ENCODE measurements around the gene SHOX.
"Not testable (repeated sequence)": the region's sequence is repeated elsewhere in the genome, so short reads cannot be mapped to it uniquely, and the experiment has no call there.

Gene SHOX

GRCh38 chrX:650811-651210 lies 20.2 kb downstream of the SHOX start:
- DNase-seq (ENCODE audit: low read depth, low spot score): no peak

GRCh38 chrX:651922-652321 lies 21.3 kb downstream of the SHOX start:
- not testable (repeated sequence) for DNase-seq (ENCODE audit: low read depth, low spot score); H3K4me3 ChIP-seq (ENCODE audit: low read length)

More at GRCh38 chrX:650811-651210, 20.2 kb downstream of the SHOX start:
- H3K4me3 ChIP-seq (ENCODE audit: low read length): no peak overlapping the region

DNA sequence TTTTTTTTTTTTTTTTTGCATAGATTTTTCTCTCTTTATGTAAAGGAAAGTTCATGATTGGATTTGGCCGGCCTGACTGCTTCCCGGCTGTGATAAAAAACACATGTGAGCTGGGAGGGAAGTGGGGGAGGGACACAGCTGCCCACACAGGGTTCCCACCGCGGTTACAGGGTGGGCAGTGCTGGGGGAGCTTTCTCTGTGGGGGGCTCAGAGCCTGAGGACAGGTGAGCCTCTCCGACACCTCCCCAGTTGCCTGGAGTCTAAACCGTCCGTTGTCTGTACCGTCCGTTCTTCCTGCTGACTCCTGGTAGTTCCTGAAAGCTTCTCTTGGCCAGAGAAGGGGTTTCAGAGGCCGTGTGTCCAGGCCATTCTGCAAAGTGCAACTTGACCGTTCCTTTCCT lies 21.8 kb downstream of the SHOX start:
- no peak for DNase-seq (ENCODE audit: low read depth, low spot score)
- no peak overlapping the region for H3K4me3 ChIP-seq (ENCODE audit: low read length)

DNA sequence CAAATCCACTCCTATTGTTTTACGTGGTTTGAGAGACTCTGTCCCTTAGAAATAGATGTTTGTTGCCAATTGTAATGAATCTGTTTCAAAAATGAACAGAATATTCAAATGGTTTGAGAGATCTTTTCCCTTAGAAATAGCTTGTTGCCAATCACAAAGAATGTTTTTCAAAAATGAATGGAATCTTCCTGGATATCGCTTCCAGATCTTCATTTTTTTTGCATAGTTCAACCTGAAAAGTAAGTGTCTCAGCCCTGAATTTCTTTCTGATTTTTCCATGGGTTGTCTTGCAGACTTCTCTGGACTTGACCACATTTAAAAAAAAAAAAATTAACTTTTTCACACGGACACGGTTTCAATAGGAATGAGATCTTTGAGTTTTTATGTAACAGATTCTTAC lies 22.7 kb downstream of the SHOX start:
- no peak overlapping the region for H3K4me3 ChIP-seq (ENCODE audit: low read length)
- no peak for DNase-seq (ENCODE audit: low read depth, low spot score)

DNA sequence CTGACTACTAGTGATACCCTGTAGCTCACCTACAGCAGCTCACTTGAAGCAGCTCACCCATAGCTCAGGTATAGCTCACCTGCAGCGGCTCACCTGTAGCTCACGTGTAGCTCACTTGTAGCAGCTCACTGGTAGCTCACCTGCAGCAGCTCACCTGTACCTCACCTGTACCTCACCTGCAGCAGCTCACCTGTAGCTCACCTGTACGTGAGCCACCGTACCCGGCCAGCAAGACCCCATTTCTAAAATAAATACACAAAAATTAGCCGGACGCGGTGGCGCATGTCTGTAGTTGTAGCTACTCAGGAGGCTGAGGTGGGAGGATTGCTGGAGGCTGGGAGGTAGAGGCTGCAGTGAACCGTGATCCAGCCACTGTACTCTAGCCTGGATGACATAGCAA lies 30.6 kb downstream of the SHOX start:
- H3K4me3 ChIP-seq (ENCODE audit: low read length): no peak overlapping the region
- no peak for DNase-seq (ENCODE audit: low read depth, low spot score)

DNA sequence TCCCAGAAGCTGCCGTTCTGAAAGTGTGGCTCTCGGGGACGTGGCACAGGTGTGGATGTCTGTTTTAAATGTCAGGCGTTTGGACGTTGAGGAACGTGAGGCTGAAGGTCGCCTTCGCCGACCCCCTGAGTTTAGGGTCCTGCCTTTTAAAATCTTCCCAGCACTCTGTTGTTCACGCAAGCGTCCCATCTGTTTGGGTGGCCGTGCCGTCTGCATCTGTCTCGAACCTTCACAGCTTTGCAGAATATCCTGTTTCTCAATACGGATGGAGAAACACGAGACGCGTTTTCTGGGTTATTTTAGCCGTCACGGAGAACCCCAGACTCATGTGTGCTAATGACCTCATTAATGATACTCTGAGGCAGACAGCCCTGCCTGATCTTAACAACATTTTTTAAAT lies 31.5 kb downstream of the SHOX start:
- H3K4me3 ChIP-seq (ENCODE audit: low read length): no peak overlapping the region
- DNase-seq (ENCODE audit: low read depth, low spot score): no peak

- H3K4me3 ChIP-seq (ENCODE audit: low read length): no peak overlapping the region
- no peak for DNase-seq (ENCODE audit: low read depth, low spot score)
These were observed 33.2 kb downstream of the SHOX start for GRCh38 chrX:663841-664240.

GRCh38 chrX:666762-667720 lies 36.5 kb downstream of the SHOX start:
- no peak overlapping the region for H3K4me3 ChIP-seq (ENCODE audit: low read length)
- no peak for DNase-seq (ENCODE audit: low read depth, low spot score)

DNA sequence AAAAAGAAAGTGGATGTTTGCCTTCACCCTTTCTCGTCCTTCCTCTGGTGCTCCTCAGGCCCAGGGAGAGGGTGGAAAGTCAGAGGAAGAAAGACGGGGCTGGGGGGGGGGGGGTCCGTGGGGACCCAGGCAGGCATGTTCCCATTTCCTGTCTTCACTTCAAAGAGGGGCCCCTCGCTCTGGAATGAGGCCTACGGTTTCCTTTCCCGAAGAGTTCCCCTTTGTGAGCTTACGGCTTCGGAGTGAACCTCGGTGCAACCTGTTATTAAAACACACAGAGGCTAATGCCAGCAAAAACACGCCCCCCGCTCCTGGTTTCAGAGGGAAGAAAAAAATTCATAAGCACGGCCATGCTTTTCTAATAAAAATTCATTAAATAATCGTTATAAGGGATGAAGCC lies 40.1 kb downstream of the SHOX start:
- no peak for DNase-seq (ENCODE audit: low read depth, low spot score)
- no peak overlapping the region for H3K4me3 ChIP-seq (ENCODE audit: low read length)

- no peak for DNase-seq (ENCODE audit: low read depth, low spot score)
- no peak overlapping the region for H3K4me3 ChIP-seq (ENCODE audit: low read length)
These were observed 42.3 kb downstream of the SHOX start for GRCh38 chrX:672931-673330.

DNA sequence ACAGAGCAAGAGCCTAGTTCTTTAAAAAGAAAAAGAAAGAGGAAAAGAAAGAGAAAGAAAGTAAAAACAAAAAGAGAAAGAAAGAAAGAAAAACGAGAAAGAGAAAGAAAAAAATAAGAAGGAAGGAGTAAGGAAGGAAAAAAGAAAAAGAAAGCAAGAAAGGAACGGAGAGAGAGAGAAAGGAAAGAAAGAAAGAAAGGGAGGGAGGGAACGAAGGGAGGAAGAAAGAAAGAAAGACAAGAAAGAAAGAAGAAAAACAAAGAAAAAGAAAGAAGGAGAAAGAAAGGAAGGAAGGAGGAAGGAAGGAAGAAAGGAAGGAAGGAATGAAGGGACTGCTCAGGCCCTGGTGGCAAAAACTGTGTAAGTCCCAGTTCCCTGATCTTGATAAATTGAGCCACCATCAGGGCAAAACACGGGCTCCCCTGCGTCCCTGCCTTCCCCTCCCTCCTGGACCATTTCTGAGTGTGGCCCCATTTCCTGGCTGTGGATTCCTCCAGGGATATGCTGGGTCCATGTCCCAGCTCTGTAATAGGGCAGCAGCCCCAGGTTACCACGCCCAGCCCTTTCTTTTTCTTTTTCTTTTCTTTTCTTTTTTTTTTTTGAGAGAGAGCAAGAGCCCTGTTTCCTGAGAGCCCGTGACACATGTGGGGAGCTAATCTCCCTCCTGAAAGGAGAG lies 44.8 kb downstream of the SHOX start:
- DNase-seq (ENCODE audit: low read depth, low spot score): no peak
- H3K4me3 ChIP-seq (ENCODE audit: low read length): no peak overlapping the region

GRCh38 chrX:675955-676295 lies 45.3 kb downstream of the SHOX start:
- no peak overlapping the region for H3K4me3 ChIP-seq (ENCODE audit: low read length)
- DNase-seq (ENCODE audit: low read depth, low spot score): no peak

- DNase-seq (ENCODE audit: low read depth, low spot score): no peak
- H3K4me3 ChIP-seq (ENCODE audit: low read length): no peak overlapping the region
These were observed 46.8 kb downstream of the SHOX start for GRCh38 chrX:677376-677775.

DNA sequence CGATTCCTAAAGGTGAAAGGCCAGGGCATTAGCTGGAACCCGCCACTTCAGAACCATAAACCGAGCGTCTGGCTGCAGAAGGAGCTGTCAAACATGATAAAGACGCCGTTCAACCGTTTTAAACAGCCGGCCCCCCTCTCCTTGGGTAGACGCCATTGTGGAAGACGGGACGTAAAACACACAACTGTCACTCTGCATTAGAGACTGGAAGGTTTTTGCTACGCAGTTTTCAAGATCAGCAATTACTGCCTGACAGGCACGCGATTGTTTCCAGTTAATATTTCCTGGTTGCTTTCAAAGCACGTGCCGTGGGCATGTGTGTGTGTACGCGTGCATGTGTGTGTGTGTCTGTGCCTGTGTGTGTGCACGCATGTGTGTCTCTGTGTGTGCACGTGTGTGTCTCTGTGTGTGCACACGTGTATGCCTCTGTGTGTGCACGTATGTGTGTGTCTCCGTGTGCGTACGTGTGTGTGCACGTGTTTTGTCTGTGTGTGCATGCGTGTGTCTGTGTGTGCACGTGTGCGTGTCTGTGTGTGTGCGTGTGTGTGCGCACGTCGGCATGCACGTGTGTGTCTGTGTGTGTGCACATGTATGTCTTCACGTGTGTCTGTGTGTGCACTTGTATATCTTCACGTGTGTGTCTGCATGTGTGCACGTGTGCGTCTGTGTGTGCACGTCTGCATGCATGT lies 48.8 kb downstream of the SHOX start:
- DNase-seq (ENCODE audit: low read depth, low spot score): no peak
- H3K4me3 ChIP-seq (ENCODE audit: low read length): no peak overlapping the region

- no peak overlapping the region for H3K4me3 ChIP-seq (ENCODE audit: low read length)
- DNase-seq (ENCODE audit: low read depth, low spot score): no peak
These were observed 49.5 kb downstream of the SHOX start for GRCh38 chrX:680062-680461.

- no peak for DNase-seq (ENCODE audit: low read depth, low spot score)
- H3K4me3 ChIP-seq (ENCODE audit: low read length): no peak overlapping the region
These were observed 51.4 kb downstream of the SHOX start for GRCh38 chrX:681989-682388.

DNA sequence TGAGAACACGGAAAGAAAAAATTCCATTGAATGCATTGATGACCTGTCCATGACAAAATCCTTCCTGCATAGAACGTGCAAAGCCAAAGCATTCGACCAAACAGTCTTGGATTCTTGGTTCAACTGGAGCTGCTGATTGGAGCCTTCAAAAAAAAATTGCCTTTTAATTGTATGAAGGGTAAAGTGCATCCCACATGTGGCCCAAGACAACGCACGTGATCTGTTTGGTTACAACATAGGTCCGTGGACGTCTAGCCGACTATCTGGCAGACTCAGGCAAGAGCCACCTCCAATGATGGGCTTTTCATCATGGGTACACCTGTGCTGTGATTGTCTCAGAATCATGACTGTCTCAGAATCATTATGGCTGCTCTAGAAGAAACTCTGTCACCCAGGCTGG lies 52.3 kb downstream of the SHOX start:
- H3K4me3 ChIP-seq (ENCODE audit: low read length): no peak overlapping the region

DNA sequence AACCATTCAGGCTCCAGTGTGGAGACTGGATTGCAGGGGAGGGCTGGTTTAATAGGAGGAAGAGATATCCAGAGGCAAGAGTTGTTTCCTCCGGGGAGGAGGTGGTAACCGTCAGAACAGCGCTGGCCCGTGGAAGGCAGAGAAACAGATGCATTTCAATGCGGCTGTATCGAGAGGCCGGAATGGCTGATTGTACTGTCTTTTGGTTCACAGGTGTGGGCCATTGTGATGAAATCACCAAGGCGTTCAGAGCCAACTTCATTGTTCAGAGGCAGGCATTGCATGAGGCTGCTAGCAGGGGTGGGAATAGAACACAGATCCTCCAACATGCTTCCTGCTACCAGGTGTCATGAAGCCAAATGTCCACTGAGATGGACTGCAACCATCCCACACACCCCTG lies 53.0 kb downstream of the SHOX start:
- no peak overlapping the region for H3K4me3 ChIP-seq (ENCODE audit: low read length)

More for the DNA sequence above, 52.3 kb downstream of the SHOX start:
- DNase-seq (ENCODE audit: low read depth, low spot score): no peak

GRCh38 chrX:685120-686032 lies 54.8 kb downstream of the SHOX start:
- no peak overlapping the region for H3K4me3 ChIP-seq (ENCODE audit: low read length)
- no peak for DNase-seq (ENCODE audit: low read depth, low spot score)

More for the DNA sequence above, 53.0 kb downstream of the SHOX start:
- DNase-seq (ENCODE audit: low read depth, low spot score): no peak

Measured in Jurkat, Clone E6-1 (cell line).